Non-pigmented ciliary epithelial cell (primary cell): ENCODE measurements around the gene GRIK3.

Experiments used
- DNase-seq: peaks from one replicate; pipeline ENCODE4 v3.0.0-alpha.2; 2010; ENCODE audit warnings: low read depth

GRIK3 gene

DNA sequence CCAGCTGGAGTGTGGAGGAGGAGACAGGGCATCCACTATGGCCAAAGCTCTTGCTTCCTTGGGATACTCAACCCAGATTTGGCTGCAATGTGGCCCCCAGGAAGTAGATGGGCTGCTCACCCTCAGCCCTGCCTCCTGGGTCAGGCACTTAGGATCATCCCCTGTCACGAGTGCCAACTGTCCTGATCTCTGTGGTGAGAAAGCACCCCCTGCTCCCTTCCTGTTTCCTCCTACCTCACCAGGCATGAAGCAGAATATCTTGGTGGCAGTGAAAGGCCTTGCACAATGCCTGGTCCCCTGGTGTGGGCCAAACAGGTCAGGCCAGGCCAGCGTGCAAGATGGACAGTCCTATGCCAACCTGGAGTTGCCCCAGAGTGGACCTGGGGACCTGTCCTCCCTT is 211.7 kb downstream of the GRIK3 start:
- DNase-seq, result no peak

DNA sequence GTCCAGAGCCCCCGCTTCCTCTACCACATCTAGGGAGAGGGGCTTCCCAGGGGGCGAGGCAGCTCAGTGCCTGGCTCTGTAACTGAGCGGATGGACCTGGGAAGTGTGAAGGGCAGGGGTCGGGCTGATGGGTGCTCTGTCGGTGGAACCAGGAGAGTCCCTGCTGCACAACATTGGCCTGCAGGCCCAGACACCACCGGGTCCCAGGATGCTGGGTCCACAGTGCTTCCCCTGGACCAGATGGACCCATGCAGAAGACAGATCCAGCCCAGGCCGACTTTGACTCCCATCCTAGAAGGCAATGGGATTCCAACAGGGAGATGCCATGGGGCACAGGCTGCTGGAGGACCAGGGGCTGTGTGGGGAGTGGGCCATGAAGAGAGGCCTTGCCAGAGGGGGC is 212.9 kb downstream of the GRIK3 start:
- DNase-seq, result no peak

DNA sequence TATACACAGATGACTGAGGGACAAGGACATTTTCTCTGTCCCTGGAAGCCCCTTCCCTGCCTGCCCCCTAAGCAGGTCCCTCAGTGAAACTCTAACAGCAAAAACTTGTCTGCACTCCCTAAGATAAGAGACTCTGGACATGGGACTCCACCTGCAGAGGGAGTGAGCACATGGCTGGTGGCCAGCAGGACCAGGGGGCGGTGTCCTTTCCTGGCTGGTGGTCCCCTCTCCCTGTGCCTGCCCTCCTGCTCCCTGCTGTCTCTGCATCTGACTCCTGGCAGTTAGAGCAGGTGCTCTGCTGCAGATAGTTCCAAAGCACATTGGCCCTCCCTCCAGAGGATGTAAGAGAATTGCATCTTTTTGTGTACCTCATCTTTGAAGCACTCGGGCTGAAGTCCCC is 215.5 kb downstream of the GRIK3 start:
- no peak for DNase-seq

DNA sequence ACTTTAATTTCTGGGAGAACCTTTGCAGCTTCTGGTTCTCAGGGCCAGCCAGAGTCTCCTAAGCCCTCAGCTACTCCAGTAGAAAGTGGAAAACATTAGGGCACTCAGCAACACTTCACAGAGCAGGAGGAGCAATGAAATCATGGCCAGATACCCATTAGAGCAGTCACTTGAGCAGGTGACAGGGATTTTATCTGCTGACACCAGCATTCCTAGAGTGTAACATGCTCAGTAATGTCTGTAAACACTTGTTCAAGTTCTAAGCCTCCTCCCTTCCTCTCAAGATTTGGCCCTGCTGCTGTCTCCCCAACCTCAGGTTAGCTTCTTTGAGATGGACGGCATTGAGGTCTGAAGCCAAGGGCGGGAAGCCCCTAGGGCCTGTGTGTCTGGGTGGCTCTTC is 218.0 kb downstream of the GRIK3 start:
- no peak for DNase-seq

DNA sequence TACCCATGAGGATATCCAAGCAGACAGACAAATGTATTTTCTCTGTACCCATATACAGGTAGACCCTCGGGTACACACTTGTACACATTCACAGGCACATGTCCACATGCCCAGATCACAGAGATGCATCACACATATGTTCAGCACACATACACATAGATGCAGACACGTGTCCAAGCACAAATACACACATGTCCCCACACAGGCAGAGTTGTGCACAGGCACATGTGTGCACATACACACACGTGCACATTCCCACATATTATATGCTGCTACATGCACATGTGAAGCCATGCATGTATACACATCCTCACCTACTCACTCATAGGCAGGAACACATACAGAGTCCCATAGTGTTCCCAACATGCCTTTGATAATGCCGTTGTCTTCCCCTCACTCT is 219.5 kb downstream of the GRIK3 start:
- DNase-seq, result no peak

DNA sequence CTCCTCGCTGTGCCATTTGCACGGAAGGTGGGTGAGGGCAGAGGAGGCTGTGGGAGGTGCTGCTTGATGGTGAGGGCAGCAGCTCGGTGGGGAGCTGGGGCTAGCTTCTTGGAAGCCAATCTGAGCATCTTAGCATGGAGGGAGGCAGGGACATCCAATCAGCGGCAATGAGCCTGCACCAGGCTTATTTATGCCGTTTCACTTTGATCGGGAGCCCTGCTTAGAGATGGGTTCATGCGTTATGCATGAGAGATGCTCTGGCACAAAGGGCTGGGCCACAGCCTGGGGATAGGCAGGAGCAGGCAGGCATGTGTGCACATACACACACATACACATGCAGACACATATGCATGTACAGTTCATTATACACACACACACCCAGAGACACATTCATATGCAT is 220.2 kb downstream of the GRIK3 start:
- DNase-seq, result no peak

DNA sequence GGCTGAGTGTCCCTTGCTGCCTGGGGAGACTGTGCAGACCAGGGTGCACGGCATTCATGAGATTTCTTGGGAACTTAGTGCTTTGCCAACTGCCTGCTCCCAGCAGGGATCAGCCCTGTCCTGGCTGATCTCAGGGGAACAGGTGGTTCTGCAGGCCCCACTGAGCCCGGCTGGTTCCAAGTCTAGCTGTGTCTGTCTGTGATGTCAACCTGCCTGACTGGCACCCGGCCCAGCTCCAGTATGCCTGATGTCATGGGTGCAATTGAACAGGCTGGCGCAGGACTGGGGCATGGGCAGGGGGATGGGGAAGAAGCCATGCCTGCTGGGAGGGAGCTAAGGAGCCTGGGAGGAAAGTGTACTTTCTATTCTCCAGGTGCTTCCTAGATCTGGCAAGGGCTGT is 227.1 kb downstream of the GRIK3 start:
- no peak for DNase-seq

DNA sequence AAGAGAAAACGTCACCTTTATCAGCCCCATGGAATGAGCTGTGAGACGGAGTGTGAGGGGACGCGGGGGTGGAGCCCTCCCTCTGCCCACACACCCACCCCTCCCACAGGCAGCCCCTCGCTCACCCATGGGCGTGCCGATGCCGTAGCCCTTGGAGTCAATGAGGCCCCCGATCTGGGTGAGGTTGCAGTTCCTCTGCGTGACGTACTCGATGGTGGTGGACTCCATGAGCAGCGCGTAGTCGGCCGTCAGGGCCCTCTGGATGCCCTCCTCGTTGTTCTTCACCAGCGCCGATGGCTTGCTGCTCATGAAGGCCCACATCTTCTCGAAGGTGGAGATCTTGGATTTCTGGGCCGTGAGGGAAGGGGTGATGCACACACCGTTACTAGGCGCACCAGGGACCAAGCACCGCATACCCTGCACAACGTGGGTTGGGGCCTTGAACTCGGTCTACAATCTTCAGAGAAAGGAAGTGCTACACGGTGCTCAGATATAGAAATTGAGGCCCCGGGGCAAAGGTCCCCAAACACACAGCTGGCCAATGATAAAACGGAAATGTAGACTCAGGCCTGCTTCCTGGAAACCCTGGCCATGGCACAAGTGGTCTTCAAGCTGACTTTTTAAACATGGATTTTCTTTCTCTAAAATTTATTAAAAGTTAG is 228.2 kb downstream of the GRIK3 start:
- no peak for DNase-seq

DNA sequence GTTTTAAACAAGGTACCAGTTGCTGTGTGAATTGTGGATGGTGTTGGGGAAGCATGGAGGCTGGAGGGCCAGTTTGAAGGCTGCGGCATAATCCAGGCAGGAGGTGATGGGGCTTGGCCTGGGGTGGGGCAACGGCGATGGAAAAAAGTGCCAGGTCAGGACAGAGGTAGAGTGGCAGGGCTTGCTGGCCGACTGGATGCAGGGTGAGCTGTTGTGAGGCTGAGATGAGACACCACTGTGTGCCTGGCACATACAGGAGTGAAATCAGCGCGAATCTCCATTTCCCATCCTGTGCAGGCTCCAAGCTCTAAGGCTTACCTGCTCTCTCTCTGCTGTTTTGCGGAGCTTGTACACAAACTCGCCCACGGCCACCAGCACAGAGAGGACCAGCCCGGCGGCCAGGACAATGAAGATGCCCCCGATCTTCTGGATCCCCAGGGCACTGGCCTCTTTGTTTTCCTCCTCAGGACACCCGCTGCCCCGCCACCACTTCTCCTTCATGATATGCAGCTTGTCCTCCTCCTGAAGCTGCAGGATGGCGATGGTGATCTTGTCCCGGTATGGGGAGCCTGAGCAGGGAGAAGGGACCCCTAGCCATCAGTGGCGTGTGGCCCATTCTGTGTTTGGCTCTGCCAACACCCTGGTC is 229.5 kb downstream of the GRIK3 start:
- no peak for DNase-seq

DNA sequence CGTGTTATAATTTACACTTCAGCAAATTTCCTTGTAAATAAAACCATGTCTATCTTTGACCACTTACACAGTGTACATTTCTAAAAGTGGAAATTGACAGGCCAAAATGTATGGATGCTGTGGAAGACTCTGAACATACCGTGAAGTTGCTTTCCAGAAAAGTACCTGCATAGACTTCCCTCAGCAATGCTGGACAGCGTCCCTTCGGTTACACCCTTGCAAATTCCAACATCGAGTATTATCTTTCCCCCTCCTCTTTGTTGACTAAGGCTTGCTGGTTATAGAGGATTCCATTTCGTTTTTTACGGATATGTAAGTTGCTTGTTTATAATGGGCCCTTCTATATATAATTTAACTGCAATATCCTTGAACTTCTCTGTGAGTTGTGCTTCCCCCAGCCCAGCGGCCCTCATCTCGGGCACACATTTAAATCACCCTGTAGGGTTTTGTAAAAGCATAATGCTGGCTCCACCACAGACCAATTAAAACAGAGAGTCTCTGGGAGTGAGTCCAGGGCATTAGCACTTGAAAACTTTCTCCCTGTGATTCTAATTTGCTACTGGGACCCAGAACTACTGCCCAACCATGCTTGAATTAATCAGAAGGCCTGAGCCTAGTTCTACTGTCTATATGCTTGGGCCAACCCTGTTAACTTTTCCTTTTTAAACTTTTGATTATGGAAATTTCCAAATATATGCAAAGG is 230.3 kb downstream of the GRIK3 start:
- no peak for DNase-seq

DNA sequence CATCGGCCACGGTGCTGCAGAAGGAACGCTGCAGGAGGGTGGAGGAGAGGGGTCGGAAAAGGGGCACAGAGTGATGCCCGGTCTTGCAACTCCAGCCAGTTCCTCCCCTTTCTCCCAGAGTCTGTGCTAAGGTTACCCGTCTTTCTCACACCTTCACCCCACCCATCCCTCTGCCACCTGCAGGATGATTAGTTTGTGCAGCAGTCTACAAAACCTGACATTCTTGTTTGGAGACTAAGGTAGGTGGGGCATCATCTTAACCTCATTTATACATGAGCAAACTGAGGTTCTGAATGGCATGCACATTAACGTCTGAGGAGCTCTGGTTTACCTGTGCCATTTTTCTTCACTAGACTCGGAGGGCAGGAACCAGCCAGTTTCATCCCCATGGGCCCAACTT is 232.3 kb downstream of the GRIK3 start:
- no peak for DNase-seq

DNA sequence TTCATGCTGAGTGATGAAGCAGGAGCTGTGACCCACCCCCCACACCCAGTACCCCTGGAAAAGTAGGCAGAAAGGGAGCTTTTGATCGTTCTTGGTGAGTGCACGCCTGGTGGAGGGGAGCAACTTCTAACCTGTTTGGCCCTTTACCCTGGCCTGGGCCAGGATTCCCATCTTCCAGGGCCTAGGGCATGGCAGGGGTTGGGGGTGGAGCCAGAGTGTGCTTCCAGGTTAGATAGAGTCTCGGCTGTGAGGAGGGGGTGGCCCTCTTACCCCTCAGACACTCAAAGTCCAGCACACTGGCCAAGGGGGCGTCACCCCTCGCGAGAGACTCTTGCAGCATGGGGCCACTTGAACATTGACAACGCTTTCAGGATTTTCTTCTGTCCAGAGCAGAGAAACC is 236.6 kb downstream of the GRIK3 start:
- no peak for DNase-seq

DNA sequence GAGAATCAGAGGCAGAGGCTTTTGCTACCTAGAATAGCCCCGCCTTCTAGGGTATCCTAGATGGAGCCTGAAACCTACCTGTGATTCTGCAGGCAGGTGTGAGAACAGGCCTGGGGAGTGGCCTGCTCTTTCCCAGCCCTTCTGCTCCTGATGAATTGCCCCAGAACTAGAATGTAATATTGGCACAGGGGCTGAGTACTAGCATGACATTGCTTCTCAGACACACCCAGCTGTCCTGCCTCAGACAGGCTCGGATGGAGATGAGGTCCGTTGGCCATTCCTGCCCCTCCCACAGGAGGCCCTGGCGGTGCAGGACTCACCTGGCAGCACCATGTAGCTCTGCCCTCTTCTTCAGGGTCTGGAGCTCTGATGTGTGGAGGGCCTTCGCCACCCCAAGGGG is 237.6 kb downstream of the GRIK3 start:
- DNase-seq, result no peak

DNA sequence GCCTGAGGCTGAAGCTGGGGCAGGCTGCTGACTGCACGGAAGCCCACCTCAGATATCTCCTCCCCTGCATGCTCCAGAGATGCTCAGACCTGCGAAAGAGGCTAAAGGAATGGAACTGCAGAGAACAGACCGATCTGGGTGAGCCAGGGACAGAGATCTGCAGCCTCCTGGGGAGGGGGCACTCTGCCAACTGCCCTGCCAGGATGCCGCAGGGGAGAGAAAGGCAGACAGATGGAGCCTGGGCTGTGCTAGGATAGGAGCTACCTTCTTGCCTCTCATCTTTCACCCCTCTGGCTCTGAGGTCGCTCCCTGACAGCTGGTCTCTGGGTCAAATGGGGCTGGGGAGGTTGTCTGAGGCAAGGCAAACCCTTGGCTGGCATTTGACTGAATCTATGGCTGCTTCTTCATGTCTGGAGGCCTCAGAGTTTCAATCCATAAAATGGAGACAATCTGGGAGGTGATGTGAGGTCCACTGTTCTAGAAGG is 238.2 kb downstream of the GRIK3 start:
- DNase-seq, result no peak

DNA sequence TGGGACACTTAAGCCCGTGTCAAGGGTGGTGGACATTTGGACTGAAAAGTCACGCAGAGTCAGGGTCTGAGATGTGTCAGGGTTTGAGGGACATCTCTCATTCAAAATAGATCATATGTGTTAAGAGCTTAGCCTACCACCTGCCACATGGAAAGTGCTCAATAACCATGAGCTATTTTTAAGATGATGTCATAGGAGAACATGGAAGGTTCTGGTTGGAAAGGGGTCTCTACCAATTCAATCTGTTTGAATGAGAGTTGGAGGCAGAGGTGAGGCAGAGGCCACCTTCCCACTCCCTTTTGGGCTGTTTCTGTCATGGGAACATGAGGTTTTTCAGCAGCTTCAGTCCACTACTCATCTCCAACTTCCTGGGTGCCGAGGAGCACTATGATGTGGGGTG is 239.9 kb downstream of the GRIK3 start:
- DNase-seq, result no peak

DNA sequence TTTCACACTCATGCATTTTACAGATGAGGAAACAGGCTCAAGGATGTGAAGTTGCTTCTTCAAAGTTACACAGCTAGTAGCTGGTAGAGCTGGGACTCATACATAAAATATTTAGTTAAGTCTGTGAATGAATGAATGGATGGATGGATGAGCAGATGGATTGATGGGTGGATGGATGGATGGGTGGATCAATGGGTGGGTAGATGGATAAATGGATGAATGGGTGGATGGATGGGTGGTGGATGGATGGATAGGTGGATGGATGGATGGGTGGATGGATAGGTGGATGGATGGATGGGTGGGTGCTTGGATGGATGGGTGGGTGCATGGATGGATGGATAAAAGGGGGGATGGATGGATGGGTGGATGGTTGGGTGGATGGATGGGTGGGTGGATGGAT is 240.9 kb downstream of the GRIK3 start:
- no peak for DNase-seq

DNA sequence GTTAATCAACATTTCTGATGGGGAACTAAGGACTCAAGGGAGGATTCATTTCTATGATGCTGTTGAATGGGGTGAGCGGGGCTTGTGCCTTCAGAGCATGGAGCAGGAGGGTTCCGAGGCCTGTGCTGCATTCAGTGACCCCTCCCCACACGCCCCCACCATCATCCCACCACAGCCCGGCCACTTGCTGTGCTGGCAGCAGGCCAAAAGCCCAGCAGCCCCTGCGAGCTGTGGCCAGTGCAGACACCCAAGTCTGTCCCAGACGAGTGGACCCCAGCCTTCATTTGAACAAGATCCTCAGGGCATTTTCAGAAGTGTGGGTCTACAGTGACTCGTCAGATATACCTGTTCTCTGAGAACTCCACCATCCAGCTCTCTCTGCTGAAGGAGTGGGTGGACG is 242.0 kb downstream of the GRIK3 start:
- DNase-seq, result no peak

DNA sequence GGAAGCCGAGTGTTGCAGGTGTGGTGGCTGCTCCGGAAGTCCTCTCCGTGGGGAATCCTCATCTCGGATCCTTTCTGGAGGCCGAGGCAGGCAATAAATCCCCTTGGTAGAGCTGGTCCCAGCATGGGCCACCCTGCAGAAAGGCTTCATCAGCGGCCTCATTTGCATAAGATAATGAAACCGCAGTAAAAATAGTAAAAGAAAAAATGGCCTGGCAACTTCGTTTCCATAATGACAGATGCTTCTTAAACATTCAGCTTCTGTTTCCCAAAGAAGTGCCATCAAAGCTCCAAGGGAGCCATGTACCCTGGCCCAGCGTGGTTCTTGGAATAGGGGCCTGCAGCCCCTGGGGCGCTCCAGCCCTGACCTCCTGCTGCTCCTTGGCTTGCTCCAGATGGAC is 244.1 kb downstream of the GRIK3 start:
- no peak for DNase-seq

DNA sequence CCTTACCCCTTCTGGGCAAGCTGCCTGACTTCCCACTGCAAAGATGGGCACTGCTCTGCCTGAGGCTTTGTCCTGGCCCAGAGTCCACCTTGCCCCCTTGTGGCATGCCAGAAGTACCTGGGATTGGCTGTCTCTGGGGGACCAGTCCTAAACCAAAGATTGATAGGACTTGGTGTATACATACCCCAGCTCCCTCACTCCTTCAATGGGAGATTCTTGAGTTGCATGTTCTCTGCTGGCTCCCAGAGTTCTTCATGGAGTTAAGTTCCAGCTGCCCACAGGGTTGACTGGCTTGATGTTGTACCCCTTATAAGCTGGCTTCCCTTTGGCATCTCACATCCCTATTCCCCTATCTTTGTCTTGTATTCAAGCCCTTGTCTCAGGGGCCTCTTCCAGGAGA is 244.8 kb downstream of the GRIK3 start:
- no peak for DNase-seq

DNA sequence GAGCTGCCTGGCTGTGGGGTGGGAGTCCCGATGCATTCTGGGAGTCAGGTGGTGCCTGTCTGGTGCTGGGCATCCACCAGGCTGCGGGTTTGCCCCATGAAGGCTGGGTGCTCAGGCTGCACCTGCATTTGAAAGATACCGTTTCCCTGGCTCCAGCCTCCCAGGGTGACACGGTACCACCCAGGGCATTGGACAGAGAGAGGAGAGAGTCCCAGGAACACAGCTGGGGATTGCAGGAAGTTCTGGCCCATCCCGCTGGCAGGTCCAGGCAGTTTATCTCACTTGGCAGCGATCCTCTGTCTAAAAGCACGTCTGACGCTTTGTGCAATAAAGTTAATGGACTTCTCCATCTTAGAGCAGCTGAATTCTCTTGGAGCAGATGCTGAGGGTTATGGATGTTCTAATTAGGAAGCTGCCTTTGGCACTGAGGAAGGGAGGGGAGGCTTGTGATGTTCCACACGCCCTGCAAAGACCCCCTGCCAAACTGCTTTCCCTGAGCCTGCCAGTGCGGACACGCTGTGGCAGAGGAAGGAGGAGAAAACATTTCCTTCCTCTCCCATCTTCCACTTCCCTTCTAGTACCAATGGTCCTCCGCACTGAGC is 246.9 kb downstream of the GRIK3 start:
- DNase-seq, result no peak

DNA sequence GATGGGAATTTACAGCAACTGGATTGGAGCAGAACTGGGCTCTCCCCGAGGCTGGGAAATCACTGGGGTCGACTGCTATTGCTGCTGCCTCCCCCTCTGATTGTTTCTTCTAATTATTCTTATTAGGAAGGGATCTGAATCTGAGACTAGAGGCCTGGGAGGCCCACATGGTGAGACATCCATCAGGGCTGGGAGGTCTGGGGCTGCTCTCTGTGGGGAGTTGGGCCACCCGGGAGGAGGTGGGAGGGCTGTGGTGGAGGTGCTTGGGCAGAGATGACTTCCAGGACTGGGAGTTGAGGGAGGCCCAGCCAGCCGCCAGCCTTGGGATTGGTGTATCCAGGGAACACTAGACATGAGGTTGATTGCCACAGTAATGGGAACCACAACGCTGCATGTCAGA is 247.9 kb downstream of the GRIK3 start:
- DNase-seq, result no peak

DNA sequence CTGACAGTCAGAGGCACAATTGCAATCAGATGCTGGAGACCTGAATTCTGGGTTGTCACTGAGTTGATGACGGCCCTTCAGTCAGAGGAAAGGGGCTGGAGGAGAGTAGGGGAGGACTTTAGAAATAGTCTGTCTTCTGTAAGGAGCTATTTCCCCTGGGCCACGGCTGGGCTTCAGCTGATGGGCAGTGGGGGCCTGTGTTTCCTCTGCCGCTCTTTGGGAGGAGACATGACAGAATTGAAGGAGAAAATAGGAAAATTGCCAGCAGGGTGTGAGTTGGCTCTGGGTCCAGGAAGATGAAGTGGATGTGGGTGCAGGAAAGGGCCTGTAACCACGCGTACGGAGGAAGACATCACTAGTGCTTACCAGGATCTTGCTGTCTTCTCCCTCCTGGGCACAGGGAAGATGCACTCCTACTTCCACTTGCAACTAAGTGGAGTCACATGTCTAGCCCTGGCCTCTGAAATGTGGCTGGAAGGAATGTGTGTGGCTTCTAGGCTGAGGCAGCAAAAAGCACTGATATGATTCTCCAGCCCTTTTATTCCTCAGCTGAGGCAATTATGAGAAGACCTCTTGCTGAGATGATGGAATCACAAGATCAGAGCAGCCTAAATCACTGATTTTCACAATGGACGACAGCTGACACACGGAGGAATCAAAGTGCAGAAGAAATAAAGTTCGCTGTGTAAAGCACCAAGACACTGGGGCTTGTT is 250.0 kb downstream of the GRIK3 start:
- no peak for DNase-seq
